Muscle layer of colon (tissue), 2 donors: Measurements from ENCODE around the gene BDNF.

Experiments used
- H3K27ac ChIP-seq: one replicate; pipeline ENCODE4 v1.7.0; 2013; ENCODE audit warnings: low read depth, mild to moderate bottlenecking, low read length, moderate library complexity
- H3K27me3 ChIP-seq, 2 donors: one replicate each; pipeline ENCODE4 v1.7.0; 2013; ENCODE audit warnings: low read length in 2 of 2, mild to moderate bottlenecking in 2 of 2; ENCODE audit not compliant: insufficient read depth in 2 of 2, control insufficient read depth in 1 of 2
- H3K36me3 ChIP-seq: one replicate; pipeline ENCODE4 v1.7.0; 2013; ENCODE audit warnings: mild to moderate bottlenecking, low read length; ENCODE audit not compliant: insufficient read depth
- H3K4me1 ChIP-seq: one replicate; pipeline ENCODE4 v1.7.0; 2013; ENCODE audit warnings: mild to moderate bottlenecking, low read length; ENCODE audit not compliant: insufficient read depth
- H3K4me3 ChIP-seq, 2 donors: one replicate each; pipeline ENCODE4 v1.7.0; 2013; ENCODE audit warnings: low read length in 2 of 2, low read depth in 1 of 2, mild to moderate bottlenecking in 1 of 2, moderate library complexity in 1 of 2
- H3K9ac ChIP-seq: one replicate; pipeline ENCODE4 v1.7.0; 2013; ENCODE audit warnings: low read length
- H3K9me3 ChIP-seq: one replicate; pipeline ENCODE4 v1.7.0; 2013; ENCODE audit warnings: mild to moderate bottlenecking, low read length
- donor health status: abdominal sarcoma.
- donor health status: Adenocarcinoma of cecum.

Gene BDNF

GRCh38 chr11:27658535-27659236 lies 41.6 kb downstream of the BDNF start:
- Histone ChIP-seq H3K4me1 (no peaks in the 10 kb centered on the region), H3K9me3 (no peaks in the 10 kb centered on the region), H3K36me3 (no peaks in the 10 kb centered on the region), H3K9ac (no peak overlapping the region), H3K27me3 (no peaks in the 10 kb centered on the region), H3K27ac (no peak overlapping the region), H3K4me3 (no peak overlapping the region)

GRCh38 chr11:27656806-27657483 lies 43.3 kb downstream of the BDNF start:
- no peaks in the 10 kb centered on the region for H3K36me3 ChIP-seq
- no peak overlapping the region for H3K9ac ChIP-seq
- H3K9me3 ChIP-seq = no peaks in the 10 kb centered on the region
- no peaks in the 10 kb centered on the region for H3K4me1 ChIP-seq
- H3K27ac ChIP-seq = no peak overlapping the region
- no peak overlapping the region for H3K4me3 ChIP-seq
- H3K27me3 ChIP-seq = no peaks in the 10 kb centered on the region

- H3K9ac ChIP-seq = no peak overlapping the region
- H3K36me3 ChIP-seq = no peaks in the 10 kb centered on the region
- no peaks in the 10 kb centered on the region for H3K4me1 ChIP-seq
- no peak overlapping the region for H3K27ac ChIP-seq
- no peaks in the 10 kb centered on the region for H3K27me3 ChIP-seq
- H3K9me3 ChIP-seq = no peaks in the 10 kb centered on the region
- H3K4me3 ChIP-seq = no peak overlapping the region
Observed at GRCh38 chr11:27656320-27656719, 43.9 kb downstream of the BDNF start.

- Histone ChIP-seq H3K9ac (no peak overlapping the region), H3K4me3 (no peak overlapping the region), H3K27ac (no peak overlapping the region), H3K9me3 (no peaks in the 10 kb centered on the region), H3K36me3 (no peaks in the 10 kb centered on the region), H3K4me1 (no peaks in the 10 kb centered on the region), H3K27me3 (no peaks in the 10 kb centered on the region)
Observed at GRCh38 chr11:27653990-27654758, 46.1 kb downstream of the BDNF start.

GRCh38 chr11:27651711-27652110 lies 48.5 kb downstream of the BDNF start:
- Histone ChIP-seq H3K9me3 (no peaks in the 10 kb centered on the region), H3K27ac (no peak overlapping the region), H3K4me3 (no peak overlapping the region), H3K27me3 (no peaks in the 10 kb centered on the region), H3K4me1 (no peaks in the 10 kb centered on the region), H3K9ac (no peak overlapping the region), H3K36me3 (no peaks in the 10 kb centered on the region)

- no peak overlapping the region for H3K4me3 ChIP-seq
- no peaks in the 10 kb centered on the region for H3K9me3 ChIP-seq
- no peak overlapping the region for H3K27ac ChIP-seq
- H3K4me1 ChIP-seq = no peaks in the 10 kb centered on the region
- no peak overlapping the region for H3K9ac ChIP-seq
- H3K36me3 ChIP-seq = no peaks in the 10 kb centered on the region
- no peaks in the 10 kb centered on the region for H3K27me3 ChIP-seq
Observed at GRCh38 chr11:27650988-27651387, 49.3 kb downstream of the BDNF start.

- Histone ChIP-seq H3K9ac (no peak overlapping the region), H3K27ac (no peak overlapping the region), H3K4me1 (no peaks in the 10 kb centered on the region), H3K9me3 (no peaks in the 10 kb centered on the region), H3K4me3 (no peak overlapping the region), H3K27me3 (no peaks in the 10 kb centered on the region), H3K36me3 (no peaks in the 10 kb centered on the region)
Observed at GRCh38 chr11:27649800-27650199, 50.5 kb downstream of the BDNF start.

GRCh38 chr11:27648840-27649239 lies 51.4 kb downstream of the BDNF start:
- Histone ChIP-seq H3K27ac (no peak overlapping the region), H3K4me3 (no peak overlapping the region), H3K4me1 (no peaks in the 10 kb centered on the region), H3K27me3 (no peaks in the 10 kb centered on the region), H3K36me3 (no peaks in the 10 kb centered on the region), H3K9ac (no peak overlapping the region), H3K9me3 (no peaks in the 10 kb centered on the region)

- Histone ChIP-seq H3K4me1 (no peaks in the 10 kb centered on the region), H3K4me3 (no peak overlapping the region), H3K27me3 (no peaks in the 10 kb centered on the region), H3K36me3 (no peaks in the 10 kb centered on the region), H3K9ac (no peak overlapping the region), H3K27ac (no peak overlapping the region), H3K9me3 (no peaks in the 10 kb centered on the region)
Observed at GRCh38 chr11:27646051-27646818, 54.0 kb downstream of the BDNF start.

GRCh38 chr11:27642954-27643353 lies 57.3 kb downstream of the BDNF start:
- H3K27ac ChIP-seq = no peak overlapping the region
- H3K27me3 ChIP-seq = no peaks in the 10 kb centered on the region
- H3K4me3 ChIP-seq = no peak overlapping the region
- no peaks in the 10 kb centered on the region for H3K4me1 ChIP-seq
- no peak overlapping the region for H3K9ac ChIP-seq
- H3K9me3 ChIP-seq = no peaks in the 10 kb centered on the region
- H3K36me3 ChIP-seq = no peaks in the 10 kb centered on the region

- no peaks in the 10 kb centered on the region for H3K9me3 ChIP-seq
- no peaks in the 10 kb centered on the region for H3K36me3 ChIP-seq
- H3K4me3 ChIP-seq = no peak overlapping the region
- no peak overlapping the region for H3K9ac ChIP-seq
- no peak overlapping the region for H3K27ac ChIP-seq
- H3K4me1 ChIP-seq = no peaks in the 10 kb centered on the region
- H3K27me3 ChIP-seq = no peaks in the 10 kb centered on the region
Observed at GRCh38 chr11:27640954-27641353, 59.3 kb downstream of the BDNF start.
